GM19099 (cell line): ENCODE data around the gene NUP88.

Experiments used
- POLR2A ChIP-seq: IDR thresholded peaks from 3 replicates; pipeline ENCODE4 v1.6.1; 2011; ENCODE audit warnings: low read depth; ENCODE audit not compliant: insufficient read length; ENCODE audit errors: extremely low read depth

The NUP88 gene

DNA sequence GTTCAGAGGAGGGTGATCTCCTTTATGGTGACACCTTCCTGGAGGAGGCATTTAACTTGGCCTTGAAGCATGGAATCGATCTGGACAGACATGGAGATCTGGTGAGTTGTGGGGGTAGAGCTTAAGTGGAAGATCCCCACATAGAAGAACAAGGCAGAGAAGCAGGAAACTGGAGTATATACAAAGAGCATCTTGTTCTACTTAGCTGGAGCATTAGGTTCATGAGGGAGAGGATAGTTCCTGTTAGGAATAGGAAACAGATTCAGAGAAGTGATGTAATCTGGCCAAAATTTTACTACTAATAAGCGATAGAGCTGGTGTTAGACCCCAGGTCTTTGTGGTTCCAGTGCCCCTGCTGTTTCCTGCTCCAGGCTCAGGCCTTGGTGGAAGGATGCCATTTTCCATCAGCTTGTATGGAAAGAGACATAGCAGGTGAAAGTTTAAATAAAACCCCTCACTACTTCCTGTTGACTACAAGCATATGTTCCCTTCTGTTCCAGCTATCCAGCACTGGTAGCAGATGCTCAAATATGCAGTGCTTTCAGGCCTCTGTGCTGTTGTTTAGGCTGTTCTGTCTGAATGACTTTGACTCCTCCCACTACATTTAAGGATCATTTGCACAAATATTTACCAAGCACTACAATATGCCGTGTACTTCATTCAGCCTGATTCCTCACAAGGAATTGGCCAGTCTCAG, 9.9 kb upstream of the NUP88 start:
- no peak for TF ChIP-seq POLR2A

DNA sequence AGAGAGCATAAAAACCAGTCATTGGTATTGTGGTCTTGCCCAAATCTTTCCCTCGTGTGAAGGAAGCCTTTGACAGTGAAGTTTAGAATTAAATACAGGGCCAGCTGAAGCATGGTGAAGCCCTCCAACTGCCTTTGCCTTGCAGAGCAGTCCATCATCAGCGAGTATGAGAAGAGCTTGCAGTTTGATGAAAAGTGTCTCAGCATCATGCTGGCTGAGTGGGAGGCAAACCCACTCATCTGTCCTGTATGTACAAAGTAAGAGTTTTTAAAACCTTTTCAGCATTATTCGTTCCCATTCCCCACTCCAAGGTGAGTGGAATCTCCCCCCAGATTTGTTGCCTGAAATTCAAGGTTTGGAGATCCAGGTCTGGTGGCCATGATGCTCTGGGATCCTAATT, 6.4 kb upstream of the NUP88 start:
- no peak for TF ChIP-seq POLR2A

- TF ChIP-seq POLR2A: no peak
These were observed 5.4 kb upstream of the NUP88 start for GRCh38 chr17:5424909-5425308.

- no peak for TF ChIP-seq POLR2A
These were observed 3.0 kb upstream of the NUP88 start for GRCh38 chr17:5422505-5422904.

GRCh38 chr17:5419959-5420653, 644 bp upstream of the NUP88 start, which contains the start of gene RPAIN:
Gene RPAIN (plus strand): TSS chr17:5420182. CDS start chr17:5420211, 29 bp downstream.
- peak; percentile 82 for TF ChIP-seq POLR2A

DNA sequence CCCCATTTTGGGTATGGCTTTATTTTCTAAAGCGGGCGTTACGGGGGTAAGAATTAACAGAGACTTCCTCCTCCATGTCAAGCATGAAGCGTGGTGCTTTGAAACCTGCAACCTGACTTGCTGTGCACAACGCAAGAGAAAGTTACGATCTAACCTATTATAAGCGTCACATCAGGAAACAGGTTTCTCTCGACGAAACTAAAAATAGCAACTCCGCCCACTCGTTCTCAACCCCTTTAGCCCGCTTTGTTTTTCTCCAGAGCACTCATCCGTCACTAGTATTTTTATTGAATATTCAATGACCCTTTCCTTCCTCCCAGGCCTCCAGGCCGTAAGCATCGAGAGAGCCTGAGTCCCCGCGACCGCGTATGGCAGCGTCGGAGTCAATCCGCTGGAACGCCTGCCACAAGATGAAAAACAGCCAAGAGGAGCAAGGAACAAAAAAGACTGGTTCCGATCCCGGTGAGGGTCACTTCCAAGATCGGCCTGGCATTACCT, 555 bp downstream of the NUP88 start:
- TF ChIP-seq POLR2A: no peak

DNA sequence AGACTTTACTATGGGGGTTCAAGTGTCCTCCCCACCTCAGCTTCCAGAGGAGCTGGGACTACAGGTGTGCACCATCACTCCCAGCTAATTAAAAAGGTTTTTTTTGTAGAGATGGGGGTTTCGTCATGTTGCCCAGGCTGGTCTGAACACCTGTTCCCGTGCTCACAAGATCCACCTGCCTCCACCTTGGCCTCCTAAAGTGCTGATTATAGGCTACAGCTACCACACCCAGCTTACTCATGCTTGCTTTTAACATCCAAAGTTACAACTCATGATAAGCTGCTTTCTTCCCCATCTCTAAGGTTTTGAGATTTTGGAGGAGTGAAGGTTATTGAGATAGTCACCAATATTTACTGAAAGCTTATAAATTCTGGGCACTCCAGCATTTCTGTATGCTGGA, 2.6 kb downstream of the NUP88 start:
- no peak for TF ChIP-seq POLR2A

DNA sequence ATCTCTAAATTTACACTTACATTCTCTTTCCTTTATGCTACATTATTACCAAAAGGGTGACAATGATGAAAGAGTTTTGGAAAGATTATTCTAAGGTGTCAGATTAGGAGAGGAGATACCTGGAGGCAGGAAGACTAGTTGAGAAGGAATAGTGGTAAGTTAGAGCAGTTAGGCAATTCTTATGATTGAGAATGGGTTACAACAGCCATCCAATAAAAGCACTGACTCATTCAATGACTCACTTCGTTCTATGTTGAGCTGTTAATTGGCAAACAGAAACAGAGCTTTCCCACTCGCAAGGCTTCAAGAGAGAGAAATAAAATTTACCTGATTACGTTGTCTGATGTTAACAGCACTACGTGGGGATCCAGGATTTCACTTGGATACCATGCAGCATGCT, 5.8 kb downstream of the NUP88 start:
- no peak for TF ChIP-seq POLR2A

DNA sequence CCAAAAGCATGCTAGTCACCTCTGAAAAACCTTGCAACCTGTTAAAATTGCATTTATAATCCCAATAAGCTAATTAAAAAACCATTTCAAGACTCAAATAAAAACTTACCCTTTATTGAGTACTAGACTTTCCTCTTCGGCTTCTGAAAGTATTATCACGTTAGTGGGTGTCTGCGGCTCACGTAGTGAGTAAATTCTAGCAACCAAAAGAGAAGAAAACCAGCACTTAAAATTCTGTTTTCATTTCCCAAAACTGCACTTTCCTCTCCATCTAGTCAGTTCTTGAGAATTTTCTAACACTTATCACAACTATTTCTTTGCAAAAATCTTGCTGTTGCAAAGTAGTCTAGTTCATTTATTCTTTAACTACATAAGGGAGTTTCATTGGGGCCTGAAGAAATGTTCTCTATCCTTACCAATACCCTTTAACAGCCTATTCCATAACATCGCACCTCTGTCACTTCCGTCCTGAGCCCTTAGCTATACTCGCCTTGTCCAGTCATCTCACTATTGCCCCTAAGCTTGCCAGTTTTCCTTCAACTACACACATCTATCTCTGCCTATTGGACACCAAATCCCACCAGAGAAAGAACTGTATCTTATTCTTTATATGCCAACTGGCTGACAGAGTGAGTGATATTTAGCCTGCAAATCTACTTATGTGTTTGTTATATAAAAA, 8.7 kb downstream of the NUP88 start:
- no peak for TF ChIP-seq POLR2A

DNA sequence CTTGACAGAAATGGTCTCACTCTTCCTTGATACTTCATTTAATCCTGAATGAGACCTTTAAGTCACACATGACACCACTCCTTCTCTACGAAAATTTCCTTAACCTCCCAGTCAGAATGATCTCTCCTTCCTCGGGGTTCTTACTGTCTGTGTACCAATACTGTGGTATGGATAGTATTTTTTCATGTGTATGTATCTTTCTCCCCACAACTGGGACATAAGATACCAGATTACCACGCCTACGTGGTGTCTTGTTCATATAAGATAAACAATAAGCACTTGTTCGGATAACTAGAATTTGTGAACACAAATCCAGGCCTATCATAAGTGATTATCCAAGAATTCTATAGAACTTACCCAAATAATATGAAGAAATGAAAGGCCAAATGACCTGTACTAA, 11.3 kb downstream of the NUP88 start:
- TF ChIP-seq POLR2A: no peak

DNA sequence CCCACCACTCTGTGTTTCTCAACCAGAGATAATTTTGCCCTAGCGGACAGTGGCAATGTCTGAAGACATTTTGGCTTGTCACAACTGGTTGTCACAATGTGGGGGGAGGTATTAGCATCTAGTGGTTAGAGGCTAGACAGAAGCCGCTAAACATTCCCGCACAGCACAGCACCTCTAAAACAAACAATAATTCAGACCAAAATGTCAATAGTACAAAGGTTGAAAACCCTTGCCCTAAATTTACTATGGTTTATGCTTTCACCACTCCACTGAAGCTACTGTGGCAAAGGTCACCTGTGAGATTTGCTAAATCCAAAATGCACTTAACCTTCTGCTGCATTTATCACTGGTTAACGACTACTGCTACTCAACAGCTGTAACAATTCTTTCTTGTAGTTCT, 14.1 kb downstream of the NUP88 start:
- TF ChIP-seq POLR2A: no peak

- no peak for TF ChIP-seq POLR2A
These were observed 19.7 kb downstream of the NUP88 start for GRCh38 chr17:5399767-5400166.

DNA sequence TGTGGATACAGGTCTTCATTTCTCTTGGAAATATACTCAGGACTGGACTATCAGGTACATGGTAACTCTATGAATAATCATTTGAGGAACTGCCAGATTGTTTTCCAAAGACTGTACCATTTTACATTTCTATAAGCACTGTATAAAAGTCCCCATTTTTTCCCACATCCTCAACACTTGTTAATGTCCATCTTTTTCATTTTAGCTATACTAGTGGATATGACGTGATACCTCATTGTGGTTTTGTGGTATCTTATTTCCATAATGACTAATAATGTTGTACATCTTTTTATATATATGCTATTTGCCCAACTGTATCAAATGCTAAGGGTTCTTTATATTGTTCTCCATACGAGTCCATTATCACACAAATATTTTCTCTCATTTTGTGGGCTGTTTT, 22.9 kb downstream of the NUP88 start:
- TF ChIP-seq POLR2A: no peak

GRCh38 chr17:5391678-5392077, 27.8 kb downstream of the NUP88 start:
- no peak for TF ChIP-seq POLR2A

DNA sequence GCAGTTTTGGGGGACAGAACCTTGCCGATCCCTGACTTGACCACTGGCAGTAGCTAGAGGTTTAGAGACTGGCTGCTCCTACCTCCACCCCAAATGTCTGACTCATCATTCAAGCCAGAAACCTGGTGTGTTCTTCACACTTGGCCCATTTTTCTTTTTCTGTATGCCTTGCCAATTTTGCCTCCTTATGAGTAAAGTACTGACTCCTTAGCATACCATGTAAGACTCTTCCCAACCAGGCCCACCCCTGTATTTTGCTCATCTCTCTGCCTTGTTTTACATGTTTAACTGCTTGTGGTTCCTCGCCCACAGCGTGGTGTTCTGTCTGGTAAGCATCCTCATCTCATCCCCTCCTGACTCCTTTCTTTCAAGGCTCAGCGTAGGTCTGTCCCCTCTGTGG, 37.9 kb downstream of the NUP88 start:
- no peak for TF ChIP-seq POLR2A
